ENCODE results near the gene GALK2. TPM values are rescaled to one million over a fixed set of nuclear protein-coding genes. Genes with fewer than 3 reads are reported as not detected.

GALK2 gene
- polyA plus RNA-seq, 2 of the 4 experiments (the other 2 are of a cell fraction): 26.8 to 40.5 TPM

DNA sequence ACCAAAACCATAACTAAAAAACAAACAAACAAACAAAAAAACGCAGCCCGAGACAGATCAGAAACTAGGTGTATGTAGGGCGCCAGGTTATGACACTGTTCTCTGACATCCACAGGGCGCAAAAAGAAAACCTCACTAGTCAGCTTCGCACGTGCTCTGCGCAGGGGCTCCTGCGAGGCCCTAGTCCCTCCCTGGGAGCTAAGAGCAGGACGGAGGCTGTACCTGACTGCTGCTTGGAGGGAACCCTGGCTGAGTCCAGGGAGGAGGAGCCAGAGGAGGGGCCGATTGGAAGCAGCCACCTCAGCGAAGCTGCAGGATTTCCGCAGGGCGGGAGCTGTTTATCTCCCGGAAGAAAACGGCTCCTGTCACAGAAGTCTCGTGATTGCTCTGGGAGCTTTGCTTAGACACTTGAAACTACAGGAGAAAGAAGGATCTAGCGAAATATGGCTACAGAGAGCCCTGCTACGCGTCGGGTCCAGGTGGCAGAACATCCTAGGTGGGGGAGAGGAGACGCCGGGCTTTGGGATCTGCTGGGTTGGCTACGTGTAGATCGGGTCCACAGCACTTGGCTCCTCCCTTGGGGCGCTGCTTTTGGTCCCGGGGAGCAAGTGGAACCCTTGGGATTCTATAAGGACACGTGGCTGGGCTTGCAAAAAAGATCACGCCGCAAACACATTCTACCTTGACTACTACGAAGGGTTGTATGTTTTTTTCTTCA lies at the start of gene GALK2 (continued):
- TF ChIP-seq USF2 (IDR thresholded peaks at IDR 0.05): peak; percentile 6; the same call in 1 of the 2 replicates
- TF ChIP-seq, protein P1, sequence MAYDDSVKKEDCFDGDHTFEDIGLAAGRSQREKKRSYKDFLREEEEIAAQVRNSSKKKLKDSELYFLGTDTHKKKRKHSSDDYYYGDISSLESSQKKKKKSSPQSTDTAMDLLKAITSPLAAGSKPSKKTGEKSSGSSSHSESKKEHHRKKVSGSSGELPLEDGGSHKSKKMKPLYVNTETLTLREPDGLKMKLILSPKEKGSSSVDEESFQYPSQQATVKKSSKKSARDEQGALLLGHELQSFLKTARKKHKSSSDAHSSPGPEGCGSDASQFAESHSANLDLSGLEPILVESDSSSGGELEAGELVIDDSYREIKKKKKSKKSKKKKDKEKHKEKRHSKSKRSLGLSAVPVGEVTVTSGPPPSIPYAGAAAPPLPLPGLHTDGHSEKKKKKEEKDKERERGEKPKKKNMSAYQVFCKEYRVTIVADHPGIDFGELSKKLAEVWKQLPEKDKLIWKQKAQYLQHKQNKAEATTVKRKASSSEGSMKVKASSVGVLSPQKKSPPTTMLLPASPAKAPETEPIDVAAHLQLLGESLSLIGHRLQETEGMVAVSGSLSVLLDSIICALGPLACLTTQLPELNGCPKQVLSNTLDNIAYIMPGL (CRISPR knock-in tag; IDR thresholded peaks at IDR 0.05; ENCODE audit: borderline replicate concordance): no peak
- TF ChIP-seq HOXB13 (CRISPR knock-in tag; IDR thresholded peaks at IDR 0.05; ENCODE audit: low read depth): no peak
- peak; percentile 45 for TF ChIP-seq POLR2A (IDR thresholded peaks at IDR 0.05; ENCODE audit: low read length)
- TF ChIP-seq MAFK (IDR thresholded peaks at IDR 0.05; ENCODE audit: partially characterized antibody): peak; percentile 62
- TF ChIP-seq RFX5 (IDR thresholded peaks at IDR 0.05): no peak
- TF ChIP-seq JUNB (IDR thresholded peaks at IDR 0.05): no peak
- no peak for TF ChIP-seq NR3C1 (IDR thresholded peaks at IDR 0.05)
- peak; percentile 73 for TF ChIP-seq MYC (IDR thresholded peaks at IDR 0.05; ENCODE audit: borderline replicate concordance, low read length)
- TF ChIP-seq, protein P2, sequence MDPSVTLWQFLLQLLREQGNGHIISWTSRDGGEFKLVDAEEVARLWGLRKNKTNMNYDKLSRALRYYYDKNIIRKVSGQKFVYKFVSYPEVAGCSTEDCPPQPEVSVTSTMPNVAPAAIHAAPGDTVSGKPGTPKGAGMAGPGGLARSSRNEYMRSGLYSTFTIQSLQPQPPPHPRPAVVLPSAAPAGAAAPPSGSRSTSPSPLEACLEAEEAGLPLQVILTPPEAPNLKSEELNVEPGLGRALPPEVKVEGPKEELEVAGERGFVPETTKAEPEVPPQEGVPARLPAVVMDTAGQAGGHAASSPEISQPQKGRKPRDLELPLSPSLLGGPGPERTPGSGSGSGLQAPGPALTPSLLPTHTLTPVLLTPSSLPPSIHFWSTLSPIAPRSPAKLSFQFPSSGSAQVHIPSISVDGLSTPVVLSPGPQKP (IDR thresholded peaks at IDR 0.05; ENCODE audit: low read depth, low read length): no peak
- no peak for TF ChIP-seq FOXS1 (CRISPR knock-in tag; IDR thresholded peaks at IDR 0.05)
- TF ChIP-seq POLR2AphosphoS2 (conservative IDR thresholded peaks at IDR 0.05; ENCODE audit: low read length): no peak
- TF ChIP-seq SREBF2 (IDR thresholded peaks at IDR 0.05): no peak
- no peak for TF ChIP-seq HEYL (CRISPR knock-in tag; IDR thresholded peaks at IDR 0.05)
- no peak for TF ChIP-seq FOSL2 (IDR thresholded peaks at IDR 0.05)
- TF ChIP-seq FOSL2 (CRISPR knock-in tag; IDR thresholded peaks at IDR 0.05): no peak
- no peak for TF ChIP-seq NPAS2 (CRISPR knock-in tag; IDR thresholded peaks at IDR 0.05; ENCODE audit: borderline replicate concordance)
- TF ChIP-seq RNF2 (IDR thresholded peaks at IDR 0.05; ENCODE audit: borderline replicate concordance, low read depth): no peak
- peak; percentile 95 for TF ChIP-seq MAX (IDR thresholded peaks at IDR 0.05)
- TF ChIP-seq HOXA7 (CRISPR knock-in tag; IDR thresholded peaks at IDR 0.05): no peak
- no peak for TF ChIP-seq KDM1A (IDR thresholded peaks at IDR 0.05; ENCODE audit: low read depth)
- no peak for TF ChIP-seq ZC3H11A (IDR thresholded peaks at IDR 0.05)
- TF ChIP-seq HOXB5 (CRISPR knock-in tag; IDR thresholded peaks at IDR 0.05): no peak
- TF ChIP-seq, protein P3, sequence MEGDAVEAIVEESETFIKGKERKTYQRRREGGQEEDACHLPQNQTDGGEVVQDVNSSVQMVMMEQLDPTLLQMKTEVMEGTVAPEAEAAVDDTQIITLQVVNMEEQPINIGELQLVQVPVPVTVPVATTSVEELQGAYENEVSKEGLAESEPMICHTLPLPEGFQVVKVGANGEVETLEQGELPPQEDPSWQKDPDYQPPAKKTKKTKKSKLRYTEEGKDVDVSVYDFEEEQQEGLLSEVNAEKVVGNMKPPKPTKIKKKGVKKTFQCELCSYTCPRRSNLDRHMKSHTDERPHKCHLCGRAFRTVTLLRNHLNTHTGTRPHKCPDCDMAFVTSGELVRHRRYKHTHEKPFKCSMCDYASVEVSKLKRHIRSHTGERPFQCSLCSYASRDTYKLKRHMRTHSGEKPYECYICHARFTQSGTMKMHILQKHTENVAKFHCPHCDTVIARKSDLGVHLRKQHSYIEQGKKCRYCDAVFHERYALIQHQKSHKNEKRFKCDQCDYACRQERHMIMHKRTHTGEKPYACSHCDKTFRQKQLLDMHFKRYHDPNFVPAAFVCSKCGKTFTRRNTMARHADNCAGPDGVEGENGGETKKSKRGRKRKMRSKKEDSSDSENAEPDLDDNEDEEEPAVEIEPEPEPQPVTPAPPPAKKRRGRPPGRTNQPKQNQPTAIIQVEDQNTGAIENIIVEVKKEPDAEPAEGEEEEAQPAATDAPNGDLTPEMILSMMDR (IDR thresholded peaks at IDR 0.05): no peak

GRCh38 chr15:49120832-49121231 lies 49.2 kb upstream of the GALK2 start:
- FAIRE-seq (no peak), ATAC-seq (no peak), DNase-seq (ENCODE audit: low read depth in 1 of 2, low spot score in 1 of 2) (no peak)
- CTCF ChIA-PET: no interaction called here
- POLR2A ChIA-PET: interaction anchor here (0.5 kb wide), 1 partner anchor 12 kb away, joined by 3 read pairs; no protein-coding TSS in a partner anchor
- 92% methylated on average over 4 of the region's 4 CpGs for WGBS (ENCODE audit: missing lambda C conversion rate)
- Histone ChIP-seq H3K9me3 (no peaks in the 10 kb centered on the region), H3K4me1 (no peaks in the 10 kb centered on the region), H3K4me2 (no peak overlapping the region), H3K4me3 (no peak overlapping the region), H3K27ac (no peak overlapping the region)
- no peak for TF ChIP-seq BCL3 (IDR thresholded peaks at IDR 0.05)
- TF ChIP-seq POLR2A (IDR thresholded peaks at IDR 0.05; ENCODE audit: low read length): no peak
- no peak for TF ChIP-seq RFX5 (IDR thresholded peaks at IDR 0.05)
- TF ChIP-seq HOXB13 (CRISPR knock-in tag; IDR thresholded peaks at IDR 0.05; ENCODE audit: low read depth): no peak
- no peak for TF ChIP-seq HOXB5 (CRISPR knock-in tag; IDR thresholded peaks at IDR 0.05)
- TF ChIP-seq HOXA7 (CRISPR knock-in tag; IDR thresholded peaks at IDR 0.05): no peak
- TF ChIP-seq CHD4 (IDR thresholded peaks at IDR 0.05; ENCODE audit: borderline replicate concordance): no peak
- no peak for TF ChIP-seq EHF (CRISPR knock-in tag; IDR thresholded peaks at IDR 0.05)
- TF ChIP-seq ESRRA (IDR thresholded peaks at IDR 0.05; ENCODE audit: borderline replicate concordance, low read length): no peak
